ENCODE measurements around the gene PRKCSH.
A peak's percentile ranks its signal among the peaks of the same experiment; 100 is the strongest.
"Not testable (repeated sequence)": the region's sequence is repeated elsewhere in the genome, so short reads cannot be mapped to it uniquely, and the experiment has no call there.

Gene PRKCSH

GRCh38 chr19:11448923-11449554 lies 13.6 kb downstream of the PRKCSH start:
- no peak for DNase-seq (ENCODE audit: low read depth, low spot score)

- DNase-seq (ENCODE audit: low read depth, low spot score), result no peak
These were observed 15.3 kb downstream of the PRKCSH start for GRCh38 chr19:11450570-11451326.

GRCh38 chr19:11451327-11451870 lies 16.0 kb downstream of the PRKCSH start:
- no peak for DNase-seq (ENCODE audit: low read depth, low spot score)

- DNase-seq (ENCODE audit: low read depth, low spot score), result no peak
These were observed 16.6 kb downstream of the PRKCSH start for GRCh38 chr19:11451871-11452619.

GRCh38 chr19:11452620-11453310 lies 17.3 kb downstream of the PRKCSH start:
- DNase-seq (ENCODE audit: low read depth, low spot score), result no peak

DNA sequence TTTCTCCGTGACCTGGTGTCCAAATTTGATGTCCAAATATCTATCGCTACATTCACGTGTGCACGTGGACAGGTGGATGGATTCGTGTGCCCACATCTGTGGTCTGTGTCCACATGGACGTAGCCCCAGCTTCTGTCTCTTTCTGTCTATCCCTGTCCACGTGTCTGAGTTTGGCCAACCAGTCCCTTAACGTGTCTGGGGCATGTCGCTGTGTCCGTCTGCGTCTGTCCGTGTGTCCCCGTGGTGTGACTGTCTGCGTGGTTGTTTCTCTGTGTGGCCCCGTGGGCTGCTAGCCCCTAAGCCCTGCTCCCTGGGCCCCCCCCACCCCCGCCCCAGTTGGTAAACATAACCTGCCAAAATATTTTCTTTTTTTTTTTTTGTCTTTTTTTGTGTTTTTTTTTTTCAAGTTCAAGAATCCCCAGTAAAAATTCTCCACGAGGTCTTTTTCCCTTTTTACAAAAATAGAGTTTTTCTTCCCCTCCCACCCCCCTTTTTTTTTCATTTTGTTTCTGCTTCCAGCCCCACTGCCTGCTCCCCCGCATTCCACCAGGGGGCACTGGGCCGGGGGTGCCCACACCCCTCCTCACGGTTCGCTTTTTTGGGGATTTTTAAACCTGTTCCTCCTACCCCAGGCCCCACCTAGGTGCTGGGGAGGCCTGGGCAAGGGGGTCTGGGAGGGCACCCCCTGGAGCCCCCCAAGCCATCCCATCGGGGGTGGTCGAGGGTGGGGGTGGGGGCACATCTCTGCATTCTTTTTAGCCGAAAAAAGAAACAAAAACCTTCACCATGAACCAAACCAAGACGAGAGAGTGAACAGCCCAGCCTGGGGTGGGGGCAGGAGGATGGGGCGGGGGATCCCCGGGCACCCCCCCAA lies 18.3 kb downstream of the PRKCSH start:
- no peak for DNase-seq (ENCODE audit: low read depth, low spot score)

GRCh38 chr19:11455233-11455554 lies 19.8 kb downstream of the PRKCSH start:
- DNase-seq (ENCODE audit: low read depth, low spot score), result not testable (repeated sequence)

DNA sequence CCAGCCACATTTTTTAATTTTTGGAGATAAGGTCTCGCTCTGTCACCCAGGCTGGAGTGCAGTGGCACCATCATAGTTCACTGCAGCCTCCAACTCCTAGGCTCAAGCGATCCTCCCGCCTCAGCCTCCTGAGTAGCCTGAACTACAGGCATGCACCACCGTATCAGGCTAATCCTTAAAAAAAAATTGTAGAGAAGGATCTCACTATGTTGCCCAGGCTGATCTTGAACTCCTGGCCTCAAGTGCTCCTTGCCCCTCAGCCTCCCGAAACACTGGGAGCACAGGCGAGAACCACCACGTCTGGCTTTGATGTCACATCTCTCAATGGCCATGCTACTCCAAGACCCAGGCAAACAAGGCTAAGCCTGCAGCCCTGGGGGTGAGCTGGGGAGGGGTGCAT lies 21.2 kb downstream of the PRKCSH start:
- no peak for DNase-seq (ENCODE audit: low read depth, low spot score)

DNA sequence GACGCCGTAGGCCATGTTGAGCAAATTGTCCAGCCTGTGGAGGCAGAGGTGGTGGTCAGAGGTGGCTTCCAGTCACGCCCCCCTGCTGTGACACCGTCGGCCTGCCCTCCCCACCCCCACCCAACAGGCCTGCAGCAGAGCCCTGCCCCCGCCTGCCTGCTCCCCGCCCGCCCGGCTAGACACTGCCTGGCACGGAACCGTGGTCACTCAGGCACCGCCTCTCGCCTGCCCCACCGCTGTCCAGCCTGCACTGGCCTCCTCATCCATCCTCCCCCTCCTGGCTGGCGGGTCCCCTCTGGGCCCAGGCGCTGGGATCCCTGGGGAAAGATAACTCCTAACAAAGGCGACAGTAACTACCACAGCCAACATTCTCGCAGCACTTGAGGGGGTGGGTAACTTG lies 21.7 kb downstream of the PRKCSH start:
- peak; percentile 38 for DNase-seq (ENCODE audit: low read depth, low spot score)

DNA sequence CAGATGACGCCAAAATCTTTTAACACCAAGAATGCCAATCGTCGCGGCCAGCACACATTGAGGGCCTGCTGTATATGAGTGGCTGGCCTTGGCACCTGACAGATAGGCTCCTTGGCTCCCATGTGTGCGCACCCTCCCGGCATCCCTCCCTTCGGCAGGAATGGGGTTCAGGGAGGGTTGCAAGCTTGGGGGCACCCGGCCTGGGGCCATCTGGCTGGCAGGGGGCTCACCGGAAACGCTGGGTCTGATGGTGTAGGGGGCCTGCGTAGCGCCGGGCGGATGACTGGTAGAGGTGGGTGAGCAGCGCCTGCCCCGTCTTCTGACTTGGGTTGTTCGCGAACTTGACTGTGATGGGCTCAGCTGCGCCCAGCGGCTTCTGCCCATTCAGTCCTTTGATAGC lies 22.4 kb downstream of the PRKCSH start:
- DNase-seq (ENCODE audit: low read depth, low spot score), result no peak

DNA sequence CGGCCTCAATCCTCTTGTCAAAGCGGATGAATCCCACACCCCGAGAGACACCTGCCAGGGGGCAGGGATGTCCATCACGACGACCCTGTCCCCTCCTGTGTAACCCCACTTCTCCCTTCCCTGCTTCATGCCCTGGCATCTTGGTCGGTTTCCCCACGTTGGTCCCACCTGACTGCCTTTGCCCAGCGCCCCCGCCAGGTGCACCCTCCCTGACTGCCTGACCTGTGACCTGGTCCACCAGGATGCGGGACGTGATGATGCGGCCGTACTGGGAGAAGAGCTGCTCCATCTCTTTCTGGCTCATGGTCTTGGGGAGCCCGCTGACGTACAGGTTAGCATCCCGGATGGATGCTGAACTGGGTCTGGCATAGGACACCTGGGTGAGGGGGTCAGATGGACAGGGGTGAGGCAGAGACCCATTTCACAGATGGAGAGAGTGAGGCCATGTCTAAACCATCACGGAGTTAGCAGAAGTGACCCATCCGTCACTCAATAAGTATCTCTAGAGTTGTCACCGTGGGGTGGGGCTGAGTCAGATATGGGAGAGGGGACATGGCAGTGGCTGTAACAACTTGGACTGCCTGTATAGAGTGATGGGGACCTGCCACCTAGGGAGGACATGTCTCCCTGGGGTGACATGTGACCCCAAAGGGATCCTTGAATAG lies 22.9 kb downstream of the PRKCSH start:
- DNase-seq (ENCODE audit: low read depth, low spot score), result no peak

- DNase-seq (ENCODE audit: low read depth, low spot score), result not testable (repeated sequence)
These were observed 23.5 kb downstream of the PRKCSH start for GRCh38 chr19:11458912-11459311.

DNA sequence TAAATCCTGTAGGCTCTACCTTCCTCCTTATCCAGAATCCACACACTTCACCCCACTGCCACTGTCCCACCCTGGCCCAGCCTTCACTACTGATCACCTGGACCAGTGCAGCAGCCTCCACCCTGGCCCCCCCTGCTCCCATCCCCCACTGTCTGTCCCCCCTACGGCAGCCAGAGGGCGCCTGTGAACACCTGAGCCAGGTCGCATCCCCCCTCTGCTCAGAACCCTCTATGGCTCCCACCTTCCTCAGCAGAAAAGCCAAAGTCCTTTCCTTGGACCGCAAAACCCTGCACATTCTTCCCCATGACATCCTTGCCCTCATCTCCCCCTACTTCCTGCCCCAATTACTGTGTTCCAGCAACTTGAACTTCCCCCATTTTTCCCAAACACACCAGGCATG lies 24.8 kb downstream of the PRKCSH start:
- no peak for DNase-seq (ENCODE audit: low read depth, low spot score)

- no peak for DNase-seq (ENCODE audit: low read depth, low spot score)
These were observed 26.0 kb downstream of the PRKCSH start for GRCh38 chr19:11461453-11461852.

DNA sequence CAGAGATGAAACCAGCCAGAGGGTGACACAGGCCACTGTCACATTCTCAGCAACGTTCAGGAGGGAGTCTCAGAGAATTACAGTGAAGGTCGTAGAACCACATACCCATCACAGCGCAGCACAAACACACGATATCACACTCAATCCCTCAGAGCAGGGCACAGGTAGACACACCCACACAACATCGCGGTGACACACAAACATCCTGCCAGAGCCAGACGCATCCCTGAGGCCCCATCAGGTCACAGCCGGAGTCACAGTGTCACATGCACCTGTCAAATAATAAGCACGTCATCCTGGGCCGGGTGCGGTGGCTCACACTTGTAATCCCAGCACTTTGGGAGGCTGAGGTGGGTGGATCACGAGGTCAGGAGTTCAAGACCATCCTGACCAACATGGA lies 28.0 kb downstream of the PRKCSH start:
- DNase-seq (ENCODE audit: low read depth, low spot score), result no peak

DNA sequence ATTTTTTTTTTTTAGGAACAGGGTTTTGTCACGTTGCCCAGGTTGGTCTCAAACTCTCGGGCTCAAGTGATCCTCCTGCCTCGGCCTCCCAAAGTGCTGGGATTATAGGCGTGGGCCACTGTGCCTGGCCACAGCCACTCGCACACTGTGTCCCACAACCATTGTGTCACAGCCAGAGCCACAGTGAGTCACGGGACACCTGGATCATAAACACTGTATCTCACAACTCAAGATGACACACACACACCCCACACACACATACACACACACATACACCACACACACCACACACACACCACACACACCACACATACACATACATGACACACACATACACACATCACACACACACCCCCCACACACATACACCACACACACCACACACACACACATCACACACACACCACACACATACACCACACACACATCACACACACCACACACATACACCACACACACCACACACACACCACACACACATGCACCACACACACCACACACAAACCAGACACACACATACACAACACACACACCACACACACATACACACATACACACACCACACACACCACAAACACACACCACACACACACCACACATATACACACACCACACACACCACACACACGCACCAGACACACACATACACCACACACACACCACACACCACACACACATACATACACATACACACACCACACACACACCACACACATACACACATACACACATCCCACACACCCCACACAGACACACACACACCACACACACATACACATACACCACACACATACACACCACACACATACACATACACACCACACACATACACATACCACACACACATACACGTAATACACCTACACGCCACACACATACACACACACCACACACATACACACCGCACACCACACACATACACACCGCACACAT lies 29.2 kb downstream of the PRKCSH start:
- DNase-seq (ENCODE audit: low read depth, low spot score), result no peak

GRCh38 chr19:11465600-11465999 lies 30.2 kb downstream of the PRKCSH start:
- peak; percentile 34 for DNase-seq (ENCODE audit: low read depth, low spot score)

DNA sequence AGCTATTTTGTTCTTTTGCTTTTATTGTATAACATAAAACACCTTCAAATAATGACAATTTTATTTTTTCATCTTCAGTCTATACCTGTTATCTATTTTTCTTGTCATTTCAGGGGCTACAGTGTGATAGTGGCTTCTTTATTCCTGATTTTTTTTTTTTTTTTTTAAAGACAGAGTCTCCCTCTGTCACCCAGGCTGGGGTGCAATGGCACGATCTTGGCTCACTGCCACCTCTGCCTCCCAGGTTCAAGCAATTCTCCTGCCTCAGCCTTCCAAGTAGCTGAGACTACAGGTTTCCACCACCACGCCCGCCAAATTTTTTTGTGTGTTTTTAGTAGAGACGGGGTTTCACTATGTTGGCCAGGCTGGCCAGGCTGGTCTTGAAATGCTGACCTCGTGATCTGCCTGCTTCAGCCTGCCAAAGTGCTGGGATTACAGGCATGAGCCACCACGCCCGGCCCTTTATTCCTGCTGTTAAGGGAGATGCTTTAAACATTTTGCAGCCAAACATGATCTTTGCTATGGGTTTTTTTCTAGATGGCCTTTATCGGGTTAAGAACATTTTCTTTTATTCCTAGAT lies 32.9 kb downstream of the PRKCSH start:
- DNase-seq (ENCODE audit: low read depth, low spot score), result not testable (repeated sequence)

- no peak for DNase-seq (ENCODE audit: low read depth, low spot score)
These were observed 38.3 kb downstream of the PRKCSH start for GRCh38 chr19:11473725-11474124.

Data from ELF-1 (cell line).